IMR-90 (cell line): Measurements from ENCODE around the gene RASSF8. TPM values are rescaled to one million over a fixed set of nuclear protein-coding genes. Genes with fewer than 3 reads are reported as not detected.

Experiments
- ATAC-seq: fragments of 200-7000 bp; cut with Tn5 transposase; 2 replicates; pipeline ENCODE4 v1.9.1; 2020; ENCODE audit warnings: low read depth, mild to moderate bottlenecking, moderate library complexity
- BruUV-seq: library from RNA; stranded (reverse); fragments of 400-500 nt; replicated peaks from 2 replicates; lab custom pipeline; 2021; lab: Mats Ljungman, UMichigan
- CTCF ChIA-PET: fragments of 300-600 bp; formaldehyde crosslinking; extraction: SDS; loops from one replicate; lab custom pipeline; 2021; ENCODE audit warnings: antibody characterized with exemption; lab: Yijun Ruan, JAX
- POLR2A ChIA-PET: fragments of 300-600 bp; sonication (Branson Sonifier 250); formaldehyde crosslinking; loops from one replicate; lab custom pipeline; 2022; ENCODE audit warnings: antibody characterized with exemption; ENCODE audit not compliant: unreplicated experiment; lab: Charles Lee
- DNase-seq: peaks from one replicate; pipeline ENCODE4 v3.0.0; 2013
- H2AFZ ChIP-seq: replicated peaks from 2 replicates; pipeline ENCODE3; 2013; ENCODE audit warnings: low read length, mild to moderate bottlenecking; ENCODE audit not compliant: poor library complexity
- H2AK5ac ChIP-seq: 2 replicates; pipeline ENCODE4 v1.6.1; 2013; ENCODE audit warnings: low read depth, low read length, inconsistent platforms
- H2AK9ac ChIP-seq: replicated peaks from 2 replicates; pipeline ENCODE3; 2013; ENCODE audit warnings: mild to moderate bottlenecking, low read depth, low read length, moderate library complexity; ENCODE audit not compliant: poor library complexity
- H2BK120ac ChIP-seq: 2 replicates; pipeline ENCODE4 v1.6.1; 2013; ENCODE audit warnings: low read depth, low read length, inconsistent platforms
- H2BK15ac ChIP-seq: 3 replicates; pipeline ENCODE4 v1.6.1; 2013; ENCODE audit warnings: low read depth, low read length, inconsistent platforms
- H2BK20ac ChIP-seq: 2 replicates; pipeline ENCODE4 v1.6.1; 2013; ENCODE audit warnings: low read depth, mild to moderate bottlenecking, inconsistent platforms, low read length, moderate library complexity
- H2BK5ac ChIP-seq: 2 replicates; pipeline ENCODE4 v1.6.1; 2013; ENCODE audit warnings: mild to moderate bottlenecking, low read depth, low read length, inconsistent platforms; ENCODE audit not compliant: poor library complexity, severe bottlenecking
- H3K14ac ChIP-seq: replicated peaks from 2 replicates; pipeline ENCODE4 v1.6.1; 2013; ENCODE audit warnings: low read depth, low read length, inconsistent platforms
- H3K18ac ChIP-seq: 2 replicates; pipeline ENCODE4 v1.6.1; 2013; ENCODE audit warnings: low read depth, low read length, control low read depth
- H3K23ac ChIP-seq: 2 replicates; pipeline ENCODE4 v1.6.1; 2013; ENCODE audit warnings: low read depth, low read length, inconsistent platforms
- H3K27ac ChIP-seq: 2 replicates; pipeline ENCODE4 v1.5.1; 2013; ENCODE audit warnings: mild to moderate bottlenecking, control low read depth, low read length; ENCODE audit not compliant: insufficient read depth
- H3K27me3 ChIP-seq: 2 replicates; pipeline ENCODE4 v1.6.1; 2013; ENCODE audit warnings: low read length; ENCODE audit not compliant: control insufficient read depth, insufficient read depth
- H3K36me3 ChIP-seq: 2 replicates; pipeline ENCODE4 v1.6.1; 2013; ENCODE audit warnings: low read length, mixed read lengths; ENCODE audit not compliant: control insufficient read depth, insufficient read depth
- H3K4ac ChIP-seq: 2 replicates; pipeline ENCODE4 v1.6.1; 2013; ENCODE audit warnings: low read depth, low read length, inconsistent platforms
- H3K4me1 ChIP-seq: 2 replicates; pipeline ENCODE4 v1.6.1; 2013; ENCODE audit warnings: low read length, mixed read lengths; ENCODE audit not compliant: control insufficient read depth, insufficient read depth
- H3K4me2 ChIP-seq: 2 replicates; pipeline ENCODE4 v1.6.1; 2013; ENCODE audit warnings: low read depth, mild to moderate bottlenecking, control low read depth, low read length, moderate library complexity
- H3K4me3 ChIP-seq: 2 replicates; pipeline ENCODE4 v1.5.1; 2013; ENCODE audit warnings: low read depth, mild to moderate bottlenecking, control low read depth, low read length, moderate library complexity; ENCODE audit not compliant: insufficient read depth
- H3K56ac ChIP-seq: 2 replicates; pipeline ENCODE4 v1.6.1; 2013; ENCODE audit warnings: low read length, inconsistent platforms; ENCODE audit not compliant: insufficient read depth; ENCODE audit errors: extremely low read depth
- H3K79me1 ChIP-seq, 2 experiments: 2 replicates each; pipeline ENCODE4 v1.6.1; 2013; ENCODE audit warnings: low read length in 2 of 2, inconsistent platforms in 1 of 2, low read depth in 1 of 2
- H3K9ac ChIP-seq: 2 replicates; pipeline ENCODE4 v1.6.1; 2013; ENCODE audit warnings: low read depth, low read length, control low read depth
- H3K9me1 ChIP-seq: 2 replicates; pipeline ENCODE4 v1.6.1; 2013; ENCODE audit warnings: low read length, inconsistent platforms; ENCODE audit not compliant: insufficient read depth
- H3K9me3 ChIP-seq: 2 replicates; pipeline ENCODE4 v1.6.1; 2013; ENCODE audit warnings: low read length; ENCODE audit not compliant: control insufficient read depth, insufficient read depth
- H4K20me1 ChIP-seq: 2 replicates; pipeline ENCODE4 v1.6.1; 2013; ENCODE audit warnings: low read length, inconsistent platforms; ENCODE audit not compliant: insufficient read depth
- H4K5ac ChIP-seq: 2 replicates; pipeline ENCODE4 v1.6.1; 2013; ENCODE audit warnings: mild to moderate bottlenecking, low read depth, low read length, control low read depth
- H4K8ac ChIP-seq, 2 experiments: 2 replicates each; pipeline ENCODE4 v1.6.1; 2013; ENCODE audit warnings: low read depth in 2 of 2, low read length in 2 of 2, control low read depth in 1 of 2, inconsistent platforms in 1 of 2
- H4K91ac ChIP-seq: 2 replicates; pipeline ENCODE4 v1.6.1; 2013; ENCODE audit warnings: low read depth, low read length, inconsistent platforms; ENCODE audit not compliant: insufficient read depth
- BHLHE40 ChIP-seq: fragments of 150-350 bp; IDR thresholded peaks from 2 replicates; pipeline ENCODE4 v1.6.1; 2016; ENCODE audit warnings: mild to moderate bottlenecking, low read depth, low read length
- CHD1 ChIP-seq: IDR thresholded peaks from 2 replicates; pipeline ENCODE4 v1.6.1; 2012; ENCODE audit warnings: low read depth, low read length, improper control_type of control experiment
- MAZ ChIP-seq: IDR thresholded peaks from 2 replicates; pipeline ENCODE4 v1.6.1; 2012; ENCODE audit warnings: low read depth, mild to moderate bottlenecking, low read length, improper control_type of control experiment, moderate library complexity, borderline replicate concordance
- POLR2A ChIP-seq: IDR thresholded peaks from 2 replicates; pipeline ENCODE4 v1.6.1; 2012; ENCODE audit warnings: mild to moderate bottlenecking, low read depth, low read length
- RAD21 ChIP-seq: IDR thresholded peaks from 2 replicates; pipeline ENCODE4 v1.6.1; 2012; ENCODE audit warnings: low read length, improper control_type of control experiment
- RFX5 ChIP-seq: IDR thresholded peaks from 2 replicates; pipeline ENCODE4 v1.8.0; 2012; ENCODE audit warnings: low read depth, mild to moderate bottlenecking, low read length, moderate library complexity
- dilution Hi-C: fragments of 300-500 bp; cut with HindIII; formaldehyde crosslinking; loops from one replicate; pipeline ENCODE4 v1.14.3; 2018; ENCODE audit warnings: low sequenced_read_pairs; ENCODE audit not compliant: unreplicated experiment
- in situ Hi-C: fragments of 300-500 bp; cut with MboI; formaldehyde crosslinking; loops from 3 replicates; pipeline ENCODE4 v1.14.3; 2019; ENCODE audit warnings: low sequenced_read_pairs, inconsistent platforms, mixed read lengths
- intact Hi-C: fragments of 100-400 bp; cut with micrococcal nuclease; formaldehyde crosslinking; loops from 2 replicates; pipeline ENCODE4 v1.10.0; 2022
- polyA plus RNA-seq, 3 experiments: library from polyadenylated mRNA; depleted of rRNA; stranded (reverse); fragments of >200 nt; gene quantifications; 2 replicates each; pipeline ENCODE4 v1.2.3, GENCODE V29; 2012; ENCODE audit warnings: low replicate concordance in 1 of 3
- total RNA-seq: library from RNA; depleted of rRNA; stranded (reverse); fragments of >200 nt; gene quantifications from 2 replicates; pipeline ENCODE4 v1.2.3, GENCODE V29; 2012
- TF ChIP-seq, protein P1 (sequence below): fragments of 150-350 bp; IDR thresholded peaks from 2 replicates; pipeline ENCODE4 v1.6.1; 2017; ENCODE audit warnings: mild to moderate bottlenecking, antibody characterized with exemption, low read length, low read depth
- TF ChIP-seq, protein P2 (sequence below): conservative IDR thresholded peaks from 2 replicates; pipeline ENCODE4 v1.5.1; 2012; ENCODE audit warnings: mild to moderate bottlenecking, low read depth, low read length, improper control_type of control experiment

RASSF8 gene
- total and polyA plus RNA-seq, 2 of the 4 experiments (the other 2 are of a cell fraction), result 10.8 to 50.5 TPM

DNA sequence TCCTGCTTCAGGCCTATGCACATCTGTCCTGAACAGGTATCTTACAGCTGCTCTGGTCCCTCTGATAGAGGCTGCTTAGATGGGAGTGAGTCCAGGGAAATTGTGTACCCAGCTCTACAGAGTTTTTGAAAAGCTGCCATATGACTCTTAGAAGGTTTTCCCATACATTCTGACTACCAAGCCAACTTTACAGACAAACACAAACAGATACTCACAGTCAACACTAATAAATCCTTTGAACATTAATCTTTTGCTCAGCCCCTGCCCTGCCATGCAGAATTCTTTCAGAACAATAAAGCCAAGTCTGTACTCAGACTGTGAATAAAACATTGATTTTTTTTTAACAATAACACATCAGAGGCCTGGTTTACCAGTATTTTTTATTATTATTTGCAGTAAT, 21.4 kb upstream of the RASSF8 start:
- no TSS peak for BruUV-seq
- Histone ChIP-seq H3K79me1 (no peaks in the 10 kb centered on the region), H3K4me2 (no peak overlapping the region), H3K36me3 (no peaks in the 10 kb centered on the region), H3K9me1 (no peaks in the 10 kb centered on the region), H3K4me3 (no peak overlapping the region), H4K5ac (no peak overlapping the region), H2BK120ac (no peak overlapping the region), H4K20me1 (no peaks in the 10 kb centered on the region), H2BK20ac (no peak overlapping the region), H2BK5ac (no peak overlapping the region), H2BK15ac (no peak overlapping the region), H3K9ac (no peak overlapping the region), H3K27me3 (no peaks in the 10 kb centered on the region), H3K23ac (no peak overlapping the region), H4K91ac (no peak overlapping the region), H3K18ac (no peak overlapping the region), H3K4ac (no peak overlapping the region), H2AFZ (no peak overlapping the region), H3K9me3 (no peaks in the 10 kb centered on the region), H3K4me1 (peaks cover 2% of the 10 kb centered on the region; the same call in 1 of the 2 replicates), H3K14ac (no peak overlapping the region), H3K27ac (no peak overlapping the region), H4K8ac (no peak overlapping the region), H3K56ac (no peak overlapping the region), H2AK5ac (no peak overlapping the region), H2AK9ac (no peak overlapping the region)
- intact Hi-C loops (loop anchor here (10.0 kb wide), 1 partner anchor 72 kb away; no protein-coding TSS in a partner anchor), dilution Hi-C loops (no loop called here), in situ Hi-C loops (no loop called here)
- CTCF ChIA-PET, result no interaction called here
- ATAC-seq (no peak), DNase-seq (no peak)
- TF ChIP-seq POLR2A (no peak), BHLHE40 (no peak), RAD21 (no peak), MAZ (no peak), CHD1 (no peak), RFX5 (no peak)
- TF ChIP-seq, protein P1, sequence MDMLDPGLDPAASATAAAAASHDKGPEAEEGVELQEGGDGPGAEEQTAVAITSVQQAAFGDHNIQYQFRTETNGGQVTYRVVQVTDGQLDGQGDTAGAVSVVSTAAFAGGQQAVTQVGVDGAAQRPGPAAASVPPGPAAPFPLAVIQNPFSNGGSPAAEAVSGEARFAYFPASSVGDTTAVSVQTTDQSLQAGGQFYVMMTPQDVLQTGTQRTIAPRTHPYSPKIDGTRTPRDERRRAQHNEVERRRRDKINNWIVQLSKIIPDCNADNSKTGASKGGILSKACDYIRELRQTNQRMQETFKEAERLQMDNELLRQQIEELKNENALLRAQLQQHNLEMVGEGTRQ, result no peak
- TF ChIP-seq, protein P2, sequence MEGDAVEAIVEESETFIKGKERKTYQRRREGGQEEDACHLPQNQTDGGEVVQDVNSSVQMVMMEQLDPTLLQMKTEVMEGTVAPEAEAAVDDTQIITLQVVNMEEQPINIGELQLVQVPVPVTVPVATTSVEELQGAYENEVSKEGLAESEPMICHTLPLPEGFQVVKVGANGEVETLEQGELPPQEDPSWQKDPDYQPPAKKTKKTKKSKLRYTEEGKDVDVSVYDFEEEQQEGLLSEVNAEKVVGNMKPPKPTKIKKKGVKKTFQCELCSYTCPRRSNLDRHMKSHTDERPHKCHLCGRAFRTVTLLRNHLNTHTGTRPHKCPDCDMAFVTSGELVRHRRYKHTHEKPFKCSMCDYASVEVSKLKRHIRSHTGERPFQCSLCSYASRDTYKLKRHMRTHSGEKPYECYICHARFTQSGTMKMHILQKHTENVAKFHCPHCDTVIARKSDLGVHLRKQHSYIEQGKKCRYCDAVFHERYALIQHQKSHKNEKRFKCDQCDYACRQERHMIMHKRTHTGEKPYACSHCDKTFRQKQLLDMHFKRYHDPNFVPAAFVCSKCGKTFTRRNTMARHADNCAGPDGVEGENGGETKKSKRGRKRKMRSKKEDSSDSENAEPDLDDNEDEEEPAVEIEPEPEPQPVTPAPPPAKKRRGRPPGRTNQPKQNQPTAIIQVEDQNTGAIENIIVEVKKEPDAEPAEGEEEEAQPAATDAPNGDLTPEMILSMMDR, result no peak
- POLR2A ChIA-PET, result no interaction called here
